ENCODE data around the gene PODXL. TPM values are rescaled to one million over a fixed set of nuclear protein-coding genes. Genes with fewer than 3 reads are reported as not detected.
A peak's percentile ranks its signal among the peaks of the same experiment; 100 is the strongest.

Gene PODXL
- total RNA-seq, 1 experiment from 2014 or later, result 32.3 TPM

- in situ Hi-C loops (cut with HindIII; ENCODE audit: low pct_unique_long_range_greater_than_20kb, low sequenced_read_pairs) (no loop called here), intact Hi-C loops (cut with micrococcal nuclease; ENCODE audit: unreplicated experiment) (loop anchor here (1.0 kb wide), 1 partner anchor 148 kb away; no protein-coding TSS in a partner anchor)
- Histone ChIP-seq H3K27ac (ENCODE audit: low read length) (no peak overlapping the region), H3K36me3 (ENCODE audit: control insufficient read depth, insufficient read depth, low read length) (no peaks in the 10 kb centered on the region), H3K4me1 (ENCODE audit: control insufficient read depth, insufficient read depth, low read length) (no peaks in the 10 kb centered on the region), H3K27me3 (ENCODE audit: control insufficient read depth, insufficient read depth, low read length) (no peaks in the 10 kb centered on the region), H3K4me3 (ENCODE audit: low read depth in 2 of 2, low read length in 2 of 2) (peak overlapping the region in 1 of 2 experiments; percentile 7; a peak in 1 of 4 replicates), H3K9me3 (ENCODE audit: control insufficient read depth, insufficient read depth, low read depth, low read length) (no peaks in the 10 kb centered on the region)
- ChIA-PET CTCF (interaction anchor here (0.6 to 0.7 kb wide), 3 partner anchors 145 to 663 kb away, joined by 3 to 4 read pairs (median 3); no protein-coding TSS in a partner anchor), POLR2A (no interaction called here)
- ATAC-seq, result peak; percentile 88
- BruUV-seq (replicated peaks), result no TSS peak
- peak; percentile 52 for DNase-seq (ENCODE audit: low read depth, low spot score)
- TF ChIP-seq POLR2AphosphoS5 (IDR thresholded peaks at IDR 0.05; ENCODE audit: low read depth, low read length) (no peak), REST (IDR thresholded peaks at IDR 0.05; ENCODE audit: insufficient read depth in 1 of 2, low read depth in 2 of 2, low read length in 1 of 2) (no peak), CTCF (IDR thresholded peaks at IDR 0.05) (peak; percentile 97)
Measured at GRCh38 chr7:131507592-131508331, 48.7 kb downstream of the PODXL start.

GRCh38 chr7:131506597-131506996 is 49.8 kb downstream of the PODXL start:
- TF ChIP-seq TCF7L2 (IDR thresholded peaks at IDR 0.05; ENCODE audit: low read depth, low read length) (no peak), REST (IDR thresholded peaks at IDR 0.05; ENCODE audit: insufficient read depth in 1 of 2, low read depth in 2 of 2, low read length in 1 of 2) (no peak), CTCF (IDR thresholded peaks at IDR 0.05) (peak; percentile 18; the same call in 1 of the 2 replicates)
- no peaks in the 10 kb centered on the region for H3K9me3 ChIP-seq (ENCODE audit: control insufficient read depth, insufficient read depth, low read depth, low read length)
- no peaks in the 10 kb centered on the region for H3K36me3 ChIP-seq (ENCODE audit: control insufficient read depth, insufficient read depth, low read length)
- no peak overlapping the region for H3K27ac ChIP-seq (ENCODE audit: low read length)
- no peak for DNase-seq (ENCODE audit: low read depth, low spot score)
- intact Hi-C loops (cut with micrococcal nuclease; ENCODE audit: unreplicated experiment) (no loop called here), in situ Hi-C loops (cut with HindIII; ENCODE audit: low pct_unique_long_range_greater_than_20kb, low sequenced_read_pairs) (no loop called here)
- no peak overlapping the region for H3K4me3 ChIP-seq (ENCODE audit: low read depth in 2 of 2, low read length in 2 of 2)
- POLR2A ChIA-PET, result no interaction called here
- no TSS peak for BruUV-seq (replicated peaks)
- no peaks in the 10 kb centered on the region; the same call in 1 of the 2 replicates for H3K4me1 ChIP-seq (ENCODE audit: control insufficient read depth, insufficient read depth, low read length)
- CTCF ChIA-PET, result no interaction called here
- no peaks in the 10 kb centered on the region for H3K27me3 ChIP-seq (ENCODE audit: control insufficient read depth, insufficient read depth, low read length)
- no peak; the same call in 1 of the 2 replicates for ATAC-seq
